GM21390 (cell line): ENCODE measurements around the gene SEC16B.

Experiments used
- ATAC-seq: cut with Tn5 transposase; IDR thresholded peaks from one replicate; pipeline ENCODE4 v1.9.1; 2021; ENCODE audit not compliant: unreplicated experiment

Gene SEC16B

GRCh38 chr1:177944016-177944949 is 25.6 kb downstream of the SEC16B start:
- ATAC-seq, result no peak

- ATAC-seq, result no peak
These were observed 27.9 kb downstream of the SEC16B start for GRCh38 chr1:177941976-177942375.

- ATAC-seq, result no peak
These were observed 29.2 kb downstream of the SEC16B start for GRCh38 chr1:177940682-177941081.

- no peak for ATAC-seq
These were observed 31.9 kb downstream of the SEC16B start for GRCh38 chr1:177937931-177938330.

GRCh38 chr1:177937174-177937770 is 32.6 kb downstream of the SEC16B start:
- ATAC-seq, result no peak

- no peak for ATAC-seq
These were observed 34.0 kb downstream of the SEC16B start for GRCh38 chr1:177935638-177936415.

DNA sequence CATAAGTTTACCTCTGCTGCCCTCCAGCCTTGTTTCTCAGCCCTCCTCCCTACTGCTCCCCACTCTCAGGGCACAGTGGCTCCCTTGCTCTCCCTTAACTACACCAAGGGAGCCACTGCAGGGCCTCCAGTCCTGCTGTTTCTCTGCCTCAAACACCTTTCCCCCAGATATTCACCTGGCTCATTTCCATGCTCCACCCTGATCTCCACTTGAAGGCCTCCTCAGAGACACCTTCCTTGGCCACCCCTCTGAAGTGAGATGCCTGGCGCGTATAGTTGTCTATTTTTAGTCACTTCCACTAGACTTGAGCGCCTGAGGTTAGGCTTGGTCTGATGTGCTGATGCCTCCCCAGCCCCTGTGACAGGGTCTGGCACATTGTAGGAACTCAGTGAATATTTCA is 34.9 kb downstream of the SEC16B start:
- no peak for ATAC-seq

- ATAC-seq, result no peak
These were observed 35.4 kb downstream of the SEC16B start for GRCh38 chr1:177934461-177934860.

- no peak for ATAC-seq
These were observed 36.0 kb downstream of the SEC16B start for GRCh38 chr1:177933881-177934280.

- ATAC-seq, result no peak
These were observed 37.7 kb downstream of the SEC16B start for GRCh38 chr1:177932123-177932522.

GRCh38 chr1:177928952-177929351 is 40.9 kb downstream of the SEC16B start:
- ATAC-seq, result no peak

GRCh38 chr1:177928194-177928593 is 41.7 kb downstream of the SEC16B start:
- no peak for ATAC-seq

GRCh38 chr1:177927021-177927596 is 42.7 kb downstream of the SEC16B start:
- no peak for ATAC-seq

GRCh38 chr1:177926201-177926600 is 43.7 kb downstream of the SEC16B start:
- no peak for ATAC-seq

GRCh38 chr1:177925006-177925405 is 44.9 kb downstream of the SEC16B start:
- no peak for ATAC-seq

GRCh38 chr1:177923441-177923840 is 46.4 kb downstream of the SEC16B start:
- no peak for ATAC-seq

DNA sequence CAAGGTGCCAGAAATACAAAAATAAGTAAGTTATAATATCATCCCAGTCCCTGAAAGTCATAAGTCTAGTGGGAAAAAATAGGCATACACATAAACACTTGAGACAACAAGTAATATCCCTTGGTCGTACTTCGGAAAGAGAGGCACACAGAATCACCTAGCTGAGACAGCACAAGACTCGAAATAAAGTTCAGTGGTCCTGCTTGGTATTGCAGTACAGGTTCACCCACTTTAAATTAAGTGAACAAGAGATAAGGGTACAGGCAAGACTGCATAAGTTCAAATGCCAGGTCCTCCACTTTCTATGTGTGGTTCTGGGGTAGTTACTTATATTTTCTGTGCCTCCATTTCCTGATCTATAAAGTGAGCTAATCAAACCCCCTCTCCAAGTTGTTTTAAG is 47.6 kb downstream of the SEC16B start:
- no peak for ATAC-seq

GRCh38 chr1:177921590-177921989 is 48.3 kb downstream of the SEC16B start:
- ATAC-seq, result no peak

DNA sequence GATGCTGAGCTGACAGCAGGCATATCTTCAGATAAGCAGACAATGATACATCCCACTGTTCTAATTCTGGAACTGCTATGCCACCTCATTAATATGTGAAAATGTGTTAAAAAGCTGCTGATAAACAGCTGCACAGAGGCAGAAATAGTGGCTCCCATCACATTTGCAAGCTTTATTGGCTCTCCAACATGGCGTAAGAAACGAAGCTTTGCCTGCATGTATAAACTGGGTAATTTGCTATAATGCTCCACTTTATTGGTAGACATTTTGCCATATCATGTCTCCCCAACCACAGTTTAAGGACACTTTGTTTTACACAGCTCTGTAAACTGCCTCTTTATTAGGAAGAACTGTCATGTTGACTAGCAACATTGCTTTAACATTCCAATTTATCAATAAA is 49.8 kb downstream of the SEC16B start:
- ATAC-seq, result no peak

DNA sequence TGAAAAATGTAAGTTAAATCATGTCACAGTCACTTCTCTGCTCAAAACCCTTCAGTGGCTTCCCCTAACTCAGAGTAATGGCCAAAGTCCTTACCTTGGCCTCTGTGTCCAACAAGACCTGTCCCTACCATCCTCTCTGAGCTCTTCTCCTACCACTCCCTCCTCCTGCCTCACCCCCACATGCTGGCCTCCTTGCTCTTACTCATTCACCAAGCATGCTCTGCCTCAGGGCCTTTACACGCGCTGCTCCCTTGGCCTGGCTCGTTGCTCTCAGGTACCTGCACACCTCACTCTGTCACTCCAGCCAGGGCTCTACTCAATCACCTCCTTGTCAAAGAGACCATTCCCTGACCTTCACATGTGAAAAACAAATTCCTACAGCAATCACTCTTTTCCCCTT is 54.2 kb downstream of the SEC16B start:
- no peak for ATAC-seq

- no peak for ATAC-seq
These were observed 55.3 kb downstream of the SEC16B start for GRCh38 chr1:177914603-177915002.
